DOHH2 (cell line): ENCODE data around the gene IL22RA2.

ENCODE experiments used
- CTCF ChIP-seq: fragments of 200-600 bp; sonication (generic); IDR thresholded peaks from one replicate; pipeline ENCODE4 v1.5.1; 2014; ENCODE audit warnings: antibody characterized with exemption, mild to moderate bottlenecking, low read depth, low read length; ENCODE audit not compliant: poor library complexity, severe bottlenecking
- EZH2phosphoT487 ChIP-seq: fragments of 200-600 bp; sonication (generic); IDR thresholded peaks from 2 replicates; pipeline ENCODE4 v1.6.1; 2017; ENCODE audit warnings: borderline replicate concordance, mild to moderate bottlenecking, antibody characterized with exemption, low read length, moderate library complexity, mixed read lengths

GRCh38 chr6:137111296-137112066 lies 62.0 kb downstream of the IL22RA2 start:
- no peak for TF ChIP-seq CTCF
- TF ChIP-seq EZH2phosphoT487: no peak
